Mesodermal cell (in vitro differentiated cells): Measurements from ENCODE around the gene IMPG2.

Experiments
- H3K27ac ChIP-seq: 2 replicates; pipeline ENCODE4 v1.7.0; 2013; ENCODE audit warnings: mild to moderate bottlenecking, low read depth, low read length, moderate library complexity; ENCODE audit not compliant: severe bottlenecking
- H3K36me3 ChIP-seq: 2 replicates; pipeline ENCODE4 v1.7.1; 2013; ENCODE audit warnings: mild to moderate bottlenecking, low read length, moderate library complexity; ENCODE audit not compliant: control insufficient read depth, insufficient read depth
- H3K4me1 ChIP-seq: one replicate; pipeline ENCODE4 v1.7.1; 2013; ENCODE audit warnings: mild to moderate bottlenecking, low read length; ENCODE audit not compliant: insufficient read depth, control insufficient read depth, poor library complexity, severe bottlenecking
- H3K4me3 ChIP-seq: 2 replicates; pipeline ENCODE4 v1.7.0; 2013; ENCODE audit warnings: low read length, control low read depth, mild to moderate bottlenecking; ENCODE audit not compliant: insufficient read depth, poor library complexity, severe bottlenecking; ENCODE audit errors: extremely low read depth
- H3K9me3 ChIP-seq: 2 replicates; pipeline ENCODE4 v1.7.1; 2013; ENCODE audit warnings: mild to moderate bottlenecking, low read length, moderate library complexity; ENCODE audit not compliant: control insufficient read depth
- WGBS, 2 experiments: methylation state at CpG; one replicate each; pipeline ENCODE4 v1.1.5; 2013; ENCODE audit warnings: missing lambda C conversion rate in 2 of 2; ENCODE audit not compliant: insufficient coverage in 2 of 2; 5-methylcytosine and 5-hydroxymethylcytosine counted together

Gene IMPG2

GRCh38 chr3:101259485-101260341 lies 60.7 kb downstream of the IMPG2 start:
- H3K36me3 ChIP-seq, result no peaks in the 10 kb centered on the region
- no peak overlapping the region for H3K4me3 ChIP-seq
- WGBS, 2 experiments, result 69 to 79% methylated on average over 3 of the region's 4 CpGs
- H3K27ac ChIP-seq, result no peak overlapping the region
- H3K9me3 ChIP-seq, result no peaks in the 10 kb centered on the region
- H3K4me1 ChIP-seq, result no peaks in the 10 kb centered on the region

GRCh38 chr3:101256511-101256910 lies 63.9 kb downstream of the IMPG2 start:
- no peaks in the 10 kb centered on the region for H3K4me1 ChIP-seq
- 92 to 94% methylated on average over 2 of the region's 3 CpGs for WGBS, 2 experiments
- no peak overlapping the region for H3K27ac ChIP-seq
- no peaks in the 10 kb centered on the region for H3K9me3 ChIP-seq
- no peak overlapping the region for H3K4me3 ChIP-seq
- no peaks in the 10 kb centered on the region for H3K36me3 ChIP-seq

GRCh38 chr3:101255441-101255840 lies 64.9 kb downstream of the IMPG2 start:
- no peaks in the 10 kb centered on the region for H3K4me1 ChIP-seq
- 100% methylated on average over 1 to 2 of the region's 2 CpGs for WGBS, 2 experiments
- no peaks in the 10 kb centered on the region for H3K9me3 ChIP-seq
- no peak overlapping the region for H3K4me3 ChIP-seq
- H3K36me3 ChIP-seq, result no peaks in the 10 kb centered on the region
- H3K27ac ChIP-seq, result no peak overlapping the region

- WGBS, 2 experiments, result 87% methylated on average over 3 of the region's 3 CpGs; no CpG with 5 or more reads in 1 of the 2 experiments
These were observed 67.0 kb downstream of the IMPG2 start for GRCh38 chr3:101253396-101253795.

GRCh38 chr3:101252945-101253344 lies 67.4 kb downstream of the IMPG2 start:
- Histone ChIP-seq H3K4me1 (no peaks in the 10 kb centered on the region), H3K27ac (no peak overlapping the region), H3K36me3 (no peaks in the 10 kb centered on the region), H3K9me3 (no peaks in the 10 kb centered on the region), H3K4me3 (no peak overlapping the region)
- WGBS, 2 experiments, result no CpG with 5 or more reads among the region's 2 CpGs

More at GRCh38 chr3:101253396-101253795, 67.0 kb downstream of the IMPG2 start:
- H3K27ac ChIP-seq, result no peak overlapping the region
- H3K4me3 ChIP-seq, result no peak overlapping the region
- H3K36me3 ChIP-seq, result no peaks in the 10 kb centered on the region
- no peaks in the 10 kb centered on the region for H3K4me1 ChIP-seq
- no peaks in the 10 kb centered on the region for H3K9me3 ChIP-seq

GRCh38 chr3:101252307-101252706 lies 68.1 kb downstream of the IMPG2 start:
- Histone ChIP-seq H3K4me1 (no peaks in the 10 kb centered on the region), H3K36me3 (no peaks in the 10 kb centered on the region), H3K27ac (no peak overlapping the region), H3K9me3 (no peaks in the 10 kb centered on the region), H3K4me3 (no peak overlapping the region)
- WGBS, 2 experiments, result 83% methylated on average over 1 of the region's 1 CpG; no CpG with 5 or more reads in 1 of the 2 experiments

- no CpG with 5 or more reads among the region's 2 CpGs for WGBS, 2 experiments
These were observed 68.9 kb downstream of the IMPG2 start for GRCh38 chr3:101251441-101251840.

GRCh38 chr3:101249522-101249921 lies 70.9 kb downstream of the IMPG2 start:
- WGBS, 2 experiments, result 97% methylated on average over 3 of the region's 3 CpGs; no CpG with 5 or more reads in 1 of the 2 experiments
- no peak overlapping the region for H3K27ac ChIP-seq

More at GRCh38 chr3:101251441-101251840, 68.9 kb downstream of the IMPG2 start:
- no peaks in the 10 kb centered on the region for H3K9me3 ChIP-seq
- H3K27ac ChIP-seq, result no peak overlapping the region
- H3K36me3 ChIP-seq, result no peaks in the 10 kb centered on the region
- no peaks in the 10 kb centered on the region for H3K4me1 ChIP-seq
- H3K4me3 ChIP-seq, result no peak overlapping the region

GRCh38 chr3:101248736-101249135 lies 71.6 kb downstream of the IMPG2 start:
- WGBS, 2 experiments, result 78 to 83% methylated on average over 1 of the region's 2 CpGs
- no peak overlapping the region for H3K4me3 ChIP-seq
- no peaks in the 10 kb centered on the region for H3K4me1 ChIP-seq
- no peaks in the 10 kb centered on the region for H3K9me3 ChIP-seq
- no peaks in the 10 kb centered on the region for H3K36me3 ChIP-seq
- H3K27ac ChIP-seq, result no peak overlapping the region

More at GRCh38 chr3:101249522-101249921, 70.9 kb downstream of the IMPG2 start:
- Histone ChIP-seq H3K4me3 (no peak overlapping the region), H3K9me3 (no peaks in the 10 kb centered on the region), H3K36me3 (no peaks in the 10 kb centered on the region), H3K4me1 (no peaks in the 10 kb centered on the region)

- no peak overlapping the region for H3K4me3 ChIP-seq
- WGBS, 2 experiments, result 98 to 100% methylated on average over 4 of the region's 5 CpGs
- H3K9me3 ChIP-seq, result no peaks in the 10 kb centered on the region
- no peaks in the 10 kb centered on the region for H3K4me1 ChIP-seq
- no peaks in the 10 kb centered on the region for H3K36me3 ChIP-seq
- H3K27ac ChIP-seq, result no peak overlapping the region
These were observed 76.2 kb downstream of the IMPG2 start for GRCh38 chr3:101244212-101244575.
